Hematopoietic multipotent progenitor cell treated with erythropoietin and hydrocortisone succinate and interleukin-3 and kit ligand, for 17 days (in vitro differentiated cells): ENCODE measurements around the gene EEF2K.

Experiments used
- DNase-seq: peaks from one replicate; pipeline ENCODE4 v3.0.0-alpha.2; 2015; ENCODE audit warnings: low spot score

Gene EEF2K

GRCh38 chr16:22317625-22318024, 111.5 kb downstream of the EEF2K start:
- no peak for DNase-seq

- DNase-seq = peak; percentile 67
These were observed 112.7 kb downstream of the EEF2K start for GRCh38 chr16:22318690-22319358.

GRCh38 chr16:22320572-22321339, 114.7 kb downstream of the EEF2K start:
- DNase-seq = no peak

GRCh38 chr16:22321340-22322001, 115.4 kb downstream of the EEF2K start:
- peak; percentile 73 for DNase-seq

GRCh38 chr16:22322021-22322471, 116.0 kb downstream of the EEF2K start:
- DNase-seq = no peak

GRCh38 chr16:22322741-22323140, 116.7 kb downstream of the EEF2K start:
- no peak for DNase-seq

GRCh38 chr16:22323173-22323958, 117.3 kb downstream of the EEF2K start:
- DNase-seq = no peak

GRCh38 chr16:22323959-22324786, 118.1 kb downstream of the EEF2K start:
- no peak for DNase-seq

GRCh38 chr16:22324787-22325597, 118.9 kb downstream of the EEF2K start:
- no peak for DNase-seq

GRCh38 chr16:22325598-22326368, 119.7 kb downstream of the EEF2K start:
- DNase-seq = no peak

GRCh38 chr16:22326369-22326652, 120.2 kb downstream of the EEF2K start:
- no peak for DNase-seq

- DNase-seq = no peak
These were observed 120.8 kb downstream of the EEF2K start for GRCh38 chr16:22326771-22327445.

GRCh38 chr16:22327446-22327775, 121.3 kb downstream of the EEF2K start:
- no peak for DNase-seq

- no peak for DNase-seq
These were observed 122.1 kb downstream of the EEF2K start for GRCh38 chr16:22328081-22328725.

- DNase-seq = no peak
These were observed 123.2 kb downstream of the EEF2K start for GRCh38 chr16:22329199-22329695.

GRCh38 chr16:22330326-22330725, 124.2 kb downstream of the EEF2K start:
- DNase-seq = no peak

- DNase-seq = no peak
These were observed 127.4 kb downstream of the EEF2K start for GRCh38 chr16:22333457-22333994.

- DNase-seq = no peak
These were observed 129.7 kb downstream of the EEF2K start for GRCh38 chr16:22335668-22336246.
